Stomach (tissue), 9 donors: ENCODE results near the gene ITGB2. TPM values are rescaled to one million over a fixed set of nuclear protein-coding genes. Genes with fewer than 3 reads are reported as not detected.

Source experiments
- DNase-seq, 2 donors: peaks; one replicate each; pipeline versions ENCODE4 v3.0.0 to v3.0.0-alpha.2; 2013 to 2019
- H3K27ac ChIP-seq, 5 donors: fragments of 200-600 bp in 4 of 5; sonication (generic) in 4 of 5; one replicate each; pipeline ENCODE4 v1.5.1; 2013 to 2019; ENCODE audit warnings: mild to moderate bottlenecking in 1 of 5, moderate library complexity in 1 of 5
- H3K27me3 ChIP-seq, 3 donors: fragments of 200-600 bp; sonication (generic); one replicate each; pipeline ENCODE4 v1.5.1; 2017 to 2019; ENCODE audit warnings: mixed run types in 1 of 3
- H3K36me3 ChIP-seq, 4 donors: fragments of 200-600 bp; sonication (generic); 1 replicate in 3 of 4; 2 replicates in 1 of 4; pipeline ENCODE4 v1.5.1; 2016 to 2019
- H3K4me1 ChIP-seq, 4 donors: fragments of 200-600 bp; sonication (generic); one replicate each; pipeline ENCODE4 v1.5.1; 2016 to 2019
- H3K4me3 ChIP-seq, 4 donors: fragments of 200-600 bp; sonication (generic) in 3 of 4; one replicate each; pipeline ENCODE4 v1.5.1; 2016 to 2019; ENCODE audit warnings: mild to moderate bottlenecking in 1 of 4
- H3K9me3 ChIP-seq, 4 donors: fragments of 200-600 bp; sonication (generic); one replicate each; pipeline ENCODE4 v1.5.1; 2016 to 2019
- CTCF ChIP-seq, 7 experiments: fragments of 450-650 bp in 4 of 7; fragments of 200-600 bp in 3 of 7; sonication (generic) in 3 of 7; IDR thresholded peaks; one replicate each; pipeline ENCODE4 v1.5.1; 2016 to 2019; ENCODE audit warnings: antibody characterized with exemption in 7 of 7, control low read depth in 2 of 7, mild to moderate bottlenecking in 1 of 7
- EP300 ChIP-seq: sonication (generic); formaldehyde crosslinking; IDR thresholded peaks from one replicate; pipeline ENCODE4 v1.6.1; 2017; ENCODE audit warnings: antibody characterized with exemption
- POLR2A ChIP-seq, 4 donors: fragments of 450-650 bp; IDR thresholded peaks; one replicate each; pipeline ENCODE4 v1.6.1; 2016; ENCODE audit warnings: antibody characterized with exemption in 4 of 4, control low read depth in 2 of 4, mild to moderate bottlenecking in 1 of 4, moderate library complexity in 1 of 4
- POLR2AphosphoS5 ChIP-seq, 3 donors: sonication (generic); formaldehyde crosslinking; IDR thresholded peaks; one replicate each; pipeline ENCODE4 v1.6.1; 2016; ENCODE audit warnings: antibody characterized with exemption in 3 of 3
- whole genome bisulfite sequencing, 5 donors: extraction: QIAGEN DNeasy Blood & Tissue Kit in 3 of 5; methylation state at CpG; one replicate each; pipeline versions ENCODE4 v1.1.5 to v1.1.7; 2013 to 2018; 5-methylcytosine and 5-hydroxymethylcytosine counted together
- intact Hi-C: fragments of 100-400 bp; cut with DNase I; formaldehyde crosslinking; loops from one replicate; pipeline ENCODE4 v1.15.1; 2023; ENCODE audit warnings: low total_unique reads
- polyA plus RNA-seq, 3 donors: library from polyadenylated mRNA; stranded (reverse); fragments of 200-250 nt; gene quantifications; one replicate each; pipeline ENCODE4 v1.2.3, GENCODE V29; 2013
- total RNA-seq, 5 donors: library from RNA; depleted of rRNA; stranded (reverse); fragments of >200 nt; gene quantifications; one replicate each; pipeline versions ENCODE4 v1.1.0 to v1.2.3, GENCODE V29; 2014 to 2016
- donor health status: healthy with polysubstance abuse.
- donor health status: Bipolar disorder and iron deficiency.
- donor health status: healthy.

ITGB2 gene
- total and polyA plus RNA-seq, 8 donors: 3.5 to 72.2 (median 15.1) TPM

DNA sequence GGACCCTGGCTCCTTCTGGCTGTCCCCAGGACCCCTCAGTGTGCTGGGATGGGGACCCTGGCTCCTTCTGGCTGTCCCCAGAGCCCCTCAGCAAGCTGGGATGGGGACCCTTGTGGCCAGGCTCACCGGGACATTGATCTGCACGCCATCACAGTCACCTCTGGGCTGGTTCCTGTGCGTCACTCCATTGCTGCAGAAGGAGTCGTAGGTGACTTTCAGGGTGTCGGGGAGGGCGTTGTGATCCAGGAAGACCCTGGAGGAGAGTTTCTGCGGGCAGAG, 27.5 kb downstream of the ITGB2 start:
- intact Hi-C loops: loop anchor here (5.0 kb wide), 1 partner anchor 39 kb away; no protein-coding TSS in a partner anchor
- TF ChIP-seq POLR2A (IDR thresholded peaks at IDR 0.05) (no peak), CTCF (IDR thresholded peaks at IDR 0.05) (no peak), EP300 (no peak), POLR2AphosphoS5 (IDR thresholded peaks at IDR 0.05) (no peak)
- no peak overlapping the region for H3K4me3 ChIP-seq
- peaks cover 0 to 55% (median 0%) of the 10 kb centered on the region in 3 donors for H3K27me3 ChIP-seq
- 84 to 88% (median 86%) methylated on average over 7 of the region's 7 CpGs for WGBS, 5 donors
- peaks cover 0 to 9% (median 0%) of the 10 kb centered on the region in 4 donors for H3K4me1 ChIP-seq
- peaks cover 0 to 34% (median 3%) of the 10 kb centered on the region in 4 donors for H3K36me3 ChIP-seq
- no peak overlapping the region for H3K27ac ChIP-seq
- no peak for DNase-seq
- H3K9me3 ChIP-seq: no peaks in the 10 kb centered on the region

DNA sequence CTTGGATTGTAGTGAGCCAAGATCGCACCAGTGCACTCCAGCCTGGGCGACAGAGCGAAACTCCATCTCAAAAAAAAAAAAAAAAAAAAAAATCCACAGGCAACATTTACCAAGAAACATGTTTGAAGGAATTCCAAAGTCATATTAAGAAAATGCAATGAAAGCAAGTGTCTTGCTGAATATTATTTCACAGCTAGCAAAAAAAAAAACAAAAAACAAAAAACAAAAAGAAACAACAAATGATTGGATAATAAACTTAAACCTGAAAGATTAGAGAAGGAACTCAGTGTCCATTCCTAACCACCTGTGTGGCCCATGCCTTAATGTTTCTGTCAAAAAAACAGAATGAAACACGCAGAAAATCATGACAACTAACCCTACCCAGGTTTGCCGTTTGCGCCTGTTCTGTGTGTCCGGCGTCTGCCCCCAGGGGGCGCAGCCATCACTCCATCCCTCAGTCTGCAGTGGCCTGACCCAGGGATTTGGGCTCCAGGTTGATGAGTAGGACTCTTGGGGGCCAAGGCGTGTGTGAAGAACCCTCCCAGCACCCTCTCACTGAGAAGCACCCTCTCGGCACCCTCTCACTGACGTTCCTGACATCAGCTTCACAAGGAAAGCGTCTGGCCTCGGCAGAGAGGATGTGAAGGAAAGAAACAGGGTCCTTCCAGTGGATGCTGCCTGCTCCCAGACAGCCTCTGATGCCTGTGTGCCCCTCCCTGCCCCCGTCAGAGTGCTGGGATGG, 28.0 kb downstream of the ITGB2 start:
- no peak overlapping the region for H3K4me3 ChIP-seq
- peak; percentile 78 to 80 for DNase-seq
- WGBS, 5 donors: 36 to 45% (median 37%) methylated on average over 14 to 15 of the region's 15 CpGs
- peak in 5 of 7 experiments; percentile 75 to 87 (median 79) for TF ChIP-seq CTCF (IDR thresholded peaks at IDR 0.05)
- no peak for TF ChIP-seq POLR2AphosphoS5 (IDR thresholded peaks at IDR 0.05)
- peaks cover 0 to 60% (median 0%) of the 10 kb centered on the region in 3 donors for H3K27me3 ChIP-seq
- intact Hi-C loops: loop anchor here (5.0 kb wide), 1 partner anchor 40 kb away; no protein-coding TSS in a partner anchor
- no peaks in the 10 kb centered on the region for H3K9me3 ChIP-seq
- H3K27ac ChIP-seq: no peak overlapping the region
- peaks cover 0 to 39% (median 3%) of the 10 kb centered on the region in 4 donors for H3K36me3 ChIP-seq
- peaks cover 0 to 7% (median 0%) of the 10 kb centered on the region in 4 donors for H3K4me1 ChIP-seq

GRCh38 chr21:44892095-44892494, 28.6 kb downstream of the ITGB2 start:
- Histone ChIP-seq H3K4me1 (peaks cover 0 to under 1% (median 0%) of the 10 kb centered on the region in 4 donors), H3K27ac (no peak overlapping the region), H3K4me3 (no peak overlapping the region), H3K36me3 (peaks cover 0 to 45% (median 3%) of the 10 kb centered on the region in 4 donors), H3K27me3 (peaks cover 0 to 60% (median 0%) of the 10 kb centered on the region in 3 donors), H3K9me3 (no peaks in the 10 kb centered on the region)
- intact Hi-C loops: loop anchor here (5.0 kb wide), 1 partner anchor 40 kb away; no protein-coding TSS in a partner anchor
- 70 to 74% (median 71%) methylated on average over 16 to 19 of the region's 19 CpGs for WGBS, 5 donors
- TF ChIP-seq EP300: no peak
- TF ChIP-seq CTCF (IDR thresholded peaks at IDR 0.05): no peak
- TF ChIP-seq POLR2A (IDR thresholded peaks at IDR 0.05): no peak
- TF ChIP-seq POLR2AphosphoS5 (IDR thresholded peaks at IDR 0.05): no peak
- no peak for DNase-seq

- intact Hi-C loops: loop anchor here (5.0 kb wide), 1 partner anchor 41 kb away; no protein-coding TSS in a partner anchor
- Histone ChIP-seq H3K9me3 (no peaks in the 10 kb centered on the region), H3K4me3 (no peak overlapping the region), H3K27me3 (peaks cover 0 to 56% (median 0%) of the 10 kb centered on the region in 3 donors), H3K36me3 (peaks cover 0 to 50% (median 6%) of the 10 kb centered on the region in 4 donors), H3K27ac (no peak overlapping the region), H3K4me1 (no peaks in the 10 kb centered on the region)
- WGBS, 5 donors: 77 to 88% (median 80%) methylated on average over 9 to 15 of the region's 15 CpGs
- TF ChIP-seq EP300 (no peak), CTCF (IDR thresholded peaks at IDR 0.05) (no peak), POLR2AphosphoS5 (IDR thresholded peaks at IDR 0.05) (no peak), POLR2A (IDR thresholded peaks at IDR 0.05) (no peak)
- DNase-seq: no peak
Observed at GRCh38 chr21:44891631-44892031, 29.1 kb downstream of the ITGB2 start.
